ENCODE data around the gene ARHGAP24. TPM values are rescaled to one million over a fixed set of nuclear protein-coding genes. Genes with fewer than 3 reads are reported as not detected.

Gene ARHGAP24
- total and polyA plus RNA-seq, 2 experiments from 2014 or later = 0.21 to 0.36 TPM

DNA sequence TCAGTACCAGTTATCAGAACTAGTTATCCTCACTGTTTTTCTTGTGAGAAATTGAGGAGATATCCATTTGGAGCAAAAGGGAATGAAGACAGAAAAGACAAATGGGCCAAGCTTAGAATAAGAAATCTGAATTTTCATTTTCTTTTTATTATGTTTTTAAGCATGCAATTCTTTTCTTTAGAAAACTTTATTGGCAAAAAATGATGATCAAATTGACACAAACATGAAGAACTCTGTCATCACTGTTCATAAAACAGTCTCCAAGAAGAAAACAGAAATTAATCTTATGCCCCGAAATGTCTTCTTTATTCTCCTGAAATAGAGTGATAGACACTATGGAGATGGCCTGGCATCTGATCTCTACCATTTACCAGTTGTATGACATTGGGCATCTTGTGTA lies 139.0 kb downstream of the ARHGAP24 start:
- peaks cover 2% of the 10 kb centered on the region for H3K27me3 Mint-ChIP-seq (ENCODE audit: insufficient read depth, low read depth, poor library complexity)
- H3F3A ChIP-seq (replicated peaks; ENCODE audit: low read depth) = no peaks in the 10 kb centered on the region
- ATAC-seq = no peak
- DNase-seq (ENCODE audit: low spot score) = no peak
- no peak overlapping the region for H2AFZ ChIP-seq
- no peaks in the 10 kb centered on the region for H3K27me3 ChIP-seq (ENCODE audit: insufficient read depth)
- no peak overlapping the region for H3K27ac ChIP-seq (ENCODE audit: low read depth)
- H3K36me3 Mint-ChIP-seq (ENCODE audit: low read depth) = no peaks in the 10 kb centered on the region
- no peak for TF ChIP-seq CREB1 (CRISPR knock-in tag; IDR thresholded peaks at IDR 0.05; ENCODE audit: low read depth)
- no peak for TF ChIP-seq ZNF331 (CRISPR knock-in tag; IDR thresholded peaks at IDR 0.05; ENCODE audit: low read depth)
- no peak for TF ChIP-seq ZNF114 (CRISPR knock-in tag; IDR thresholded peaks at IDR 0.05)
- TF ChIP-seq CTCF (conservative IDR thresholded peaks at IDR 0.05; ENCODE audit: low read depth in 2 of 2) = no peak
- TF ChIP-seq, protein P1, sequence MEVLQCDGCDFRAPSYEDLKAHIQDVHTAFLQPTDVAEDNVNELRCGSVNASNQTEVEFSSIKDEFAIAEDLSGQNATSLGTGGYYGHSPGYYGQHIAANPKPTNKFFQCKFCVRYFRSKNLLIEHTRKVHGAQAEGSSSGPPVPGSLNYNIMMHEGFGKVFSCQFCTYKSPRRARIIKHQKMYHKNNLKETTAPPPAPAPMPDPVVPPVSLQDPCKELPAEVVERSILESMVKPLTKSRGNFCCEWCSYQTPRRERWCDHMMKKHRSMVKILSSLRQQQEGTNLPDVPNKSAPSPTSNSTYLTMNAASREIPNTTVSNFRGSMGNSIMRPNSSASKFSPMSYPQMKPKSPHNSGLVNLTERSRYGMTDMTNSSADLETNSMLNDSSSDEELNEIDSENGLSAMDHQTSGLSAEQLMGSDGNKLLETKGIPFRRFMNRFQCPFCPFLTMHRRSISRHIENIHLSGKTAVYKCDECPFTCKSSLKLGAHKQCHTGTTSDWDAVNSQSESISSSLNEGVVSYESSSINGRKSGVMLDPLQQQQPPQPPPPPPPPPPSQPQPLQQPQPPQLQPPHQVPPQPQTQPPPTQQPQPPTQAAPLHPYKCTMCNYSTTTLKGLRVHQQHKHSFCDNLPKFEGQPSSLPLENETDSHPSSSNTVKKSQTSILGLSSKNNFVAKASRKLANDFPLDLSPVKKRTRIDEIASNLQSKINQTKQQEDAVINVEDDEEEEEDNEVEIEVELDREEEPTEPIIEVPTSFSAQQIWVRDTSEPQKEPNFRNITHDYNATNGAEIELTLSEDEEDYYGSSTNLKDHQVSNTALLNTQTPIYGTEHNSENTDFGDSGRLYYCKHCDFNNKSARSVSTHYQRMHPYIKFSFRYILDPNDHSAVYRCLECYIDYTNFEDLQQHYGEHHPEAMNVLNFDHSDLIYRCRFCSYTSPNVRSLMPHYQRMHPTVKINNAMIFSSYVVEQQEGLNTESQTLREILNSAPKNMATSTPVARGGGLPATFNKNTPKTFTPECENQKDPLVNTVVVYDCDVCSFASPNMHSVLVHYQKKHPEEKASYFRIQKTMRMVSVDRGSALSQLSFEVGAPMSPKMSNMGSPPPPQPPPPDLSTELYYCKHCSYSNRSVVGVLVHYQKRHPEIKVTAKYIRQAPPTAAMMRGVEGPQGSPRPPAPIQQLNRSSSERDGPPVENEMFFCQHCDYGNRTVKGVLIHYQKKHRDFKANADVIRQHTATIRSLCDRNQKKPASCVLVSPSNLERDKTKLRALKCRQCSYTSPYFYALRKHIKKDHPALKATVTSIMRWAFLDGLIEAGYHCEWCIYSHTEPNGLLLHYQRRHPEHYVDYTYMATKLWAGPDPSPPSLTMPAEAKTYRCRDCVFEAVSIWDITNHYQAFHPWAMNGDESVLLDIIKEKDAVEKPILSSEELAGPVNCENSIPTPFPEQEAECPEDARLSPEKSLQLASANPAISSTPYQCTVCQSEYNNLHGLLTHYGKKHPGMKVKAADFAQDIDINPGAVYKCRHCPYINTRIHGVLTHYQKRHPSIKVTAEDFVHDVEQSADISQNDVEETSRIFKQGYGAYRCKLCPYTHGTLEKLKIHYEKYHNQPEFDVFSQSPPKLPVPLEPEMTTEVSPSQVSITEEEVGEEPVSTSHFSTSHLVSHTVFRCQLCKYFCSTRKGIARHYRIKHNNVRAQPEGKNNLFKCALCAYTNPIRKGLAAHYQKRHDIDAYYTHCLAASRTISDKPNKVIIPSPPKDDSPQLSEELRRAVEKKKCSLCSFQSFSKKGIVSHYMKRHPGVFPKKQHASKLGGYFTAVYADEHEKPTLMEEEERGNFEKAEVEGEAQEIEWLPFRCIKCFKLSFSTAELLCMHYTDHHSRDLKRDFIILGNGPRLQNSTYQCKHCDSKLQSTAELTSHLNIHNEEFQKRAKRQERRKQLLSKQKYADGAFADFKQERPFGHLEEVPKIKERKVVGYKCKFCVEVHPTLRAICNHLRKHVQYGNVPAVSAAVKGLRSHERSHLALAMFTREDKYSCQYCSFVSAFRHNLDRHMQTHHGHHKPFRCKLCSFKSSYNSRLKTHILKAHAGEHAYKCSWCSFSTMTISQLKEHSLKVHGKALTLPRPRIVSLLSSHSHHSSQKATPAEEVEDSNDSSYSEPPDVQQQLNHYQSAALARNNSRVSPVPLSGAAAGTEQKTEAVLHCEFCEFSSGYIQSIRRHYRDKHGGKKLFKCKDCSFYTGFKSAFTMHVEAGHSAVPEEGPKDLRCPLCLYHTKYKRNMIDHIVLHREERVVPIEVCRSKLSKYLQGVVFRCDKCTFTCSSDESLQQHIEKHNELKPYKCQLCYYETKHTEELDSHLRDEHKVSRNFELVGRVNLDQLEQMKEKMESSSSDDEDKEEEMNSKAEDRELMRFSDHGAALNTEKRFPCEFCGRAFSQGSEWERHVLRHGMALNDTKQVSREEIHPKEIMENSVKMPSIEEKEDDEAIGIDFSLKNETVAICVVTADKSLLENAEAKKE (CRISPR knock-in tag; IDR thresholded peaks at IDR 0.05) = no peak
- no peak overlapping the region for H3K27ac Mint-ChIP-seq
- H3K9me2 ChIP-seq (ENCODE audit: insufficient read depth) = no peaks in the 10 kb centered on the region
- no peaks in the 10 kb centered on the region for H3K36me3 ChIP-seq (ENCODE audit: insufficient read depth)
- H3K4me2 ChIP-seq = no peak overlapping the region
- H3K4me1 Mint-ChIP-seq = no peaks in the 10 kb centered on the region
- H3K4me3 ChIP-seq = no peak overlapping the region
- H3K4me1 ChIP-seq (ENCODE audit: insufficient read depth) = no peaks in the 10 kb centered on the region
- no peaks in the 10 kb centered on the region for H3K9me3 Mint-ChIP-seq
- H3K79me2 ChIP-seq (replicated peaks; ENCODE audit: insufficient read depth) = no peaks in the 10 kb centered on the region
- H4K20me1 ChIP-seq (replicated peaks; ENCODE audit: insufficient read depth) = no peaks in the 10 kb centered on the region
- no peak overlapping the region for H3K4me3 Mint-ChIP-seq
